Measurements from ENCODE around the gene KATNAL1. TPM values are rescaled to one million over a fixed set of nuclear protein-coding genes. Genes with fewer than 3 reads are reported as not detected.

KATNAL1 gene
- total RNA-seq, 1 donor = 15.9 TPM

DNA sequence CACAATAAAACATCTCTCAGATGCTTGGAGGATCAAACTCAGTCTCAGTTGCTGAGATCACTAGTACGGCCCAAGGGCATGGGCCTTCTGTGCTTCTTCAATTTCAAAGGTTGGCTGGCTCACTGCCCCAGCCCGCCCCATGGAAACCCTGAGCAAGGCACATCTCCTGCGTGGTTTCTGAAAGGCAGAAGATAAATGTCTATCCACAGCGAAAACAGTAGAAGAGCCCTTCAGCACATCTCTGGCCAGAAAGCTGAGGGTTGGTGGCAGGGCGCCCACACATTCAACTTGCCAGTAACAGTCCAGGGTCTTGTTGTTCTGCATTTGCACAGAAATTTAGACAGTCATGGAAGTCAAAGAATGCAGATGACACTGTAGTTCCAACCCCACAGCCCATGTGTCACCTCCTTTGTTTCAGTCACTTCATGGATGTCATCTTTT lies 24.0 kb upstream of the KATNAL1 start:
- no peaks in the 10 kb centered on the region for H3K79me2 ChIP-seq (ENCODE audit: insufficient read depth, low read length)
- no peaks in the 10 kb centered on the region for H4K20me1 ChIP-seq (ENCODE audit: insufficient read depth, low read length)
- TF ChIP-seq, protein P1, sequence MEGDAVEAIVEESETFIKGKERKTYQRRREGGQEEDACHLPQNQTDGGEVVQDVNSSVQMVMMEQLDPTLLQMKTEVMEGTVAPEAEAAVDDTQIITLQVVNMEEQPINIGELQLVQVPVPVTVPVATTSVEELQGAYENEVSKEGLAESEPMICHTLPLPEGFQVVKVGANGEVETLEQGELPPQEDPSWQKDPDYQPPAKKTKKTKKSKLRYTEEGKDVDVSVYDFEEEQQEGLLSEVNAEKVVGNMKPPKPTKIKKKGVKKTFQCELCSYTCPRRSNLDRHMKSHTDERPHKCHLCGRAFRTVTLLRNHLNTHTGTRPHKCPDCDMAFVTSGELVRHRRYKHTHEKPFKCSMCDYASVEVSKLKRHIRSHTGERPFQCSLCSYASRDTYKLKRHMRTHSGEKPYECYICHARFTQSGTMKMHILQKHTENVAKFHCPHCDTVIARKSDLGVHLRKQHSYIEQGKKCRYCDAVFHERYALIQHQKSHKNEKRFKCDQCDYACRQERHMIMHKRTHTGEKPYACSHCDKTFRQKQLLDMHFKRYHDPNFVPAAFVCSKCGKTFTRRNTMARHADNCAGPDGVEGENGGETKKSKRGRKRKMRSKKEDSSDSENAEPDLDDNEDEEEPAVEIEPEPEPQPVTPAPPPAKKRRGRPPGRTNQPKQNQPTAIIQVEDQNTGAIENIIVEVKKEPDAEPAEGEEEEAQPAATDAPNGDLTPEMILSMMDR (IDR thresholded peaks at IDR 0.05; ENCODE audit: extremely low read depth, low read depth, low read length) = no peak
- no peaks in the 10 kb centered on the region for H3K9me3 ChIP-seq (ENCODE audit: low read depth, low read length)
- no peaks in the 10 kb centered on the region for H3K36me3 ChIP-seq (ENCODE audit: insufficient read depth, low read length)
- H3K27me3 ChIP-seq (ENCODE audit: insufficient read depth, low read length) = no peaks in the 10 kb centered on the region
- no peak overlapping the region for H3K4me2 ChIP-seq (ENCODE audit: insufficient read depth, low read length)
- no peaks in the 10 kb centered on the region for H3K4me1 ChIP-seq (ENCODE audit: insufficient read depth, low read length)
- DNase-seq (ENCODE audit: insufficient read length, low spot score, missing footprints) = no peak
- no peak overlapping the region for H3K4me3 ChIP-seq (ENCODE audit: insufficient read depth, low read length)
- H2AFZ ChIP-seq (ENCODE audit: low read length) = no peak overlapping the region
- H3K27ac ChIP-seq (ENCODE audit: low read depth, low read length) = no peak overlapping the region

DNA sequence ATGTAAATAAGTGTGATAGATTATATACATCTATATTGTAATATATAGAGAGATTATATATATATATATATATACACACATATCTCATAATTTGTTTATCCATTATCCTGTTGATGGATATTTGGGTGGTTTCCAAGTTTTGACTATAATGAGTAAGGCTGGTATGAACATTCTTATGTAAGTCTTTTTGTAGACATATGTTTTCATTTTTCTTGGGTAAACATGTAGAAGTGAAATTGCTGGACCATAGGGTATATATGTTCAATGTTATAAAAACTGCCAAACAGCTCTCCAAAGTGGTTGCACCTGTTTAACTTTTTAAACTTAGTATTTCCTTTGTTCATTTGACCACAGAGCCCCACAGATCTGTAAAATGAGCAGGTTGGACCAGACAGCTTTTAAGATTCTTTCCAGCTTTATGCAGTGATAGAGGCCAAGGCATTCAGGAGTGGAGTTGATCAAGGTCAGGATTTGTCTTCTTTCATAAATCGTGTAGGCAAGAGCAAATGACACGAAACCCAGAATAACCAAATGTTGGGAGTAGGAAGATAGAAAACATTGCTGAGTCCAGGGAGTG lies 21.7 kb upstream of the KATNAL1 start:
- no peak overlapping the region for H2AFZ ChIP-seq (ENCODE audit: low read length)
- H3K9me3 ChIP-seq (ENCODE audit: low read depth, low read length) = no peaks in the 10 kb centered on the region
- peaks cover 10% of the 10 kb centered on the region for H3K27me3 ChIP-seq (ENCODE audit: insufficient read depth, low read length)
- no peak overlapping the region for H3K4me2 ChIP-seq (ENCODE audit: insufficient read depth, low read length)
- no peak overlapping the region for H3K27ac ChIP-seq (ENCODE audit: low read depth, low read length)
- TF ChIP-seq, protein P1 (IDR thresholded peaks at IDR 0.05; ENCODE audit: extremely low read depth, low read depth, low read length) = no peak
- no peak overlapping the region for H3K4me3 ChIP-seq (ENCODE audit: insufficient read depth, low read length)
- H3K4me1 ChIP-seq (ENCODE audit: insufficient read depth, low read length) = no peaks in the 10 kb centered on the region
- H3K36me3 ChIP-seq (ENCODE audit: insufficient read depth, low read length) = no peaks in the 10 kb centered on the region
- H4K20me1 ChIP-seq (ENCODE audit: insufficient read depth, low read length) = no peaks in the 10 kb centered on the region
- H3K79me2 ChIP-seq (ENCODE audit: insufficient read depth, low read length) = no peaks in the 10 kb centered on the region
- DNase-seq (ENCODE audit: insufficient read length, low spot score, missing footprints) = no peak

DNA sequence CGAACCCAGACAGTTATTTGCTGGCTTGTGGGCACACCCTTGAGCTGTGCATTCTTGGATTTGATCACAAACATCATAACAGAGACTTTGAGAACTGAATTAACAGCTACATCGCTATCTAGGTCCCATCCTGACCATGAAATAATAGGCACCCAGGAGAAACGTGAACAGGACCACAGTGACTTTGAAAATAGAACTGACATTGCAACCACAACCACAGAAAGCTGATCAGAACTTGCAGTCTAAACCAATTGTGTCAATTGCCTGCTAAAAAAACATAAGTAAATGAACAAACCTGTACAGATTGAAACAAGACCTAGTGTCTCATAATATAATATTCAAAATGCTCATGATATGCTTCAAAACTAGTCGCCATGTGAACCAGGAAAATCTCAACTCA lies 18.3 kb upstream of the KATNAL1 start:
- TF ChIP-seq, protein P1 (IDR thresholded peaks at IDR 0.05; ENCODE audit: extremely low read depth, low read depth, low read length) = no peak
- Histone ChIP-seq H3K36me3 (ENCODE audit: insufficient read depth, low read length) (no peaks in the 10 kb centered on the region), H3K27ac (ENCODE audit: low read depth, low read length) (no peak overlapping the region), H3K79me2 (ENCODE audit: insufficient read depth, low read length) (no peaks in the 10 kb centered on the region), H3K4me2 (ENCODE audit: insufficient read depth, low read length) (no peak overlapping the region), H4K20me1 (ENCODE audit: insufficient read depth, low read length) (no peaks in the 10 kb centered on the region), H3K27me3 (ENCODE audit: insufficient read depth, low read length) (peaks cover 10% of the 10 kb centered on the region), H3K4me3 (ENCODE audit: insufficient read depth, low read length) (no peak overlapping the region), H3K4me1 (ENCODE audit: insufficient read depth, low read length) (no peaks in the 10 kb centered on the region), H3K9me3 (ENCODE audit: low read depth, low read length) (no peaks in the 10 kb centered on the region), H2AFZ (ENCODE audit: low read length) (no peak overlapping the region)
- no peak for DNase-seq (ENCODE audit: insufficient read length, low spot score, missing footprints)

DNA sequence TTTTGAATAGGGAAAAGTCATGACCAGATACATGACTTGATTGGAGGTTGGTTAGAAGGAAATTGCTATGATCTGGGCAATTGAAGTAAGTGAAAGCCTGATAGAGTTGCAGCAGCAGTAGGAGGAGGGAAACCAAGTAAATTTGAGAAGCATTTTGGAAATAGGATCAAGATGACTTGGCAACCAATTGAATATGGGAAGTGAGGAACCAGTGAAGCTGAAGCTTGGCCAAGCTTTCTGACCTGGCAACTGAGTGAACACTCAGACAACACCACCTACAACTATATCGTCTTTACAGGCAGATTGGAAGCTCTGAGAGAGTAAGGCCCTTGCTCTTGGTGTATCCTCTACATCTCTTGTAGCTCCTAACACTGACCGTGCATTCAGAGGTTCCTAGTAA lies 16.2 kb upstream of the KATNAL1 start:
- Histone ChIP-seq H3K27ac (ENCODE audit: low read depth, low read length) (no peak overlapping the region), H3K36me3 (ENCODE audit: insufficient read depth, low read length) (no peaks in the 10 kb centered on the region), H3K79me2 (ENCODE audit: insufficient read depth, low read length) (no peaks in the 10 kb centered on the region), H3K4me3 (ENCODE audit: insufficient read depth, low read length) (no peak overlapping the region), H3K4me1 (ENCODE audit: insufficient read depth, low read length) (peaks cover 4% of the 10 kb centered on the region), H2AFZ (ENCODE audit: low read length) (no peak overlapping the region), H4K20me1 (ENCODE audit: insufficient read depth, low read length) (no peaks in the 10 kb centered on the region), H3K27me3 (ENCODE audit: insufficient read depth, low read length) (peaks cover 10% of the 10 kb centered on the region), H3K4me2 (ENCODE audit: insufficient read depth, low read length) (no peak overlapping the region), H3K9me3 (ENCODE audit: low read depth, low read length) (no peaks in the 10 kb centered on the region)
- no peak for DNase-seq (ENCODE audit: insufficient read length, low spot score, missing footprints)
- TF ChIP-seq, protein P1 (IDR thresholded peaks at IDR 0.05; ENCODE audit: extremely low read depth, low read depth, low read length) = no peak

Measured in osteoblast (primary cell).